ENCODE data around the gene IMMP1L.

Gene IMMP1L

DNA sequence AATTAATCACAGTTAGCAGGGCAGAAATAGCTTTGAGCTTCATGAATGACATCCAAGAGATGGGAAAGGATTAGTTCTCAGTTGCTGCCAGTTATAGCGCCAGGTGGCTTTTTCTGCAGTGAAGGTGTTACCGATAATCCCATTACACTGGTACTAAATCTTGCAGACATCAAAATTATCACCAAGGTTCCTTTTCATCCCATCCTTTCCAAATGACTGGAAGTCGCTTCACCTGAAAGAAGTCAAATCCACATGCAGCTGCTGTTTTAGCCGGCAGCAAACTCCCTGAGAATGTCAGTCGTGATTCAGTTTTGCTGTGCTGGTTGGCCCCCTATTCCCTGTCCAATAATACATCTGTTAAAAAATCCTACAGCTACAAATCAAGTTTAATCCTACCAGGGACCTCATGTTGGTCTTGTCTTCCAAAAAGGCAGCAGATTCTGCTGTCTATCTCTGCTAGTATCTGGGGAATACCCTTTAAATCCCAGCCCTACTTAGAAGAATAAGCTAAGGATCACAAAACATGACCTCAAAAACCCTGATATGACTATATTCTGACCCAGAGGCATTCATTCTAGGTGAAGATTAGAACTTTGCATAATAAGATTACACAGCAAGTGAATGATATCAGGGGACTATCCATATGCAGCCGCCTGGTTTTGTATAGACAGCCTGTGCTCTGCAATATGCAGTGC, 31.7 kb downstream of the IMMP1L start:
- DNase-seq (ENCODE audit: low read depth in 3 of 3, low spot score in 1 of 3), result no peak

DNA sequence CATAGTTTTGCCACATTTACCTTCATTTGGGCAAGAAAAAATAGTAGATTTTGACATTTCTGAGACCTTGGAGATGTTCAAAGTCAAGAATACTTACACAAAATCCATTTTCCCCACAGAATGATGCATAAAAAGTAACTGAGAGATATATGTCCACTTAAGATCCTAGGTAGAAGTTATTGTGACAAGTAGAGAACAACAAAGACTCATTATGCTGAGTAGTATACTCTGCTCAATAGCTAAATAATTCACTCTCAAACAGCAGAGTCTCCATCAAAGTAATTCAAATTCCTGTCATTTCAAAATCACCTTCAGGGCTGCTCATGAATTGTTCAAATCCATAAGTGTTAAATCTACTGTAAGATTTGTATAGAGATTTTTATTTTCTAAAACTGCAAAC, 35.3 kb downstream of the IMMP1L start:
- no peak for DNase-seq (ENCODE audit: low read depth in 3 of 3, low spot score in 1 of 3)

DNA sequence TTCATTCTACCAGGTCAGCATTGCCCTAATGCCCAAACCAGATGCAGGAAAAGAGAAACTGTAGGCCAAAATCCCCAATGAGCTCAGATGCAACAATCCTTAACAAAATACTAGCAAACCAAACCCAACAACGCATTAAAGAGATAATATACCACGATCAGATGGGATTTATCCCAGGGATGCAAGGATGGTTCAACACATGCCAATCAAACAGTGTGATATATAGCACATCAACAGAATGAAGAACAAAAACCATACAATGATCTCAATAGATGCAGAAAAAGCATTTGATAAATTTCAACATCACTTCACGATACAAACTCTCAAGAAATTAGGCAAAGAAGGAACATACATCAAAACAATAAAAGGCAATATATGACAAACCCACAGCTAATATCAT, 45.0 kb downstream of the IMMP1L start:
- DNase-seq (ENCODE audit: low read depth in 3 of 3, low spot score in 1 of 3), result no peak

DNA sequence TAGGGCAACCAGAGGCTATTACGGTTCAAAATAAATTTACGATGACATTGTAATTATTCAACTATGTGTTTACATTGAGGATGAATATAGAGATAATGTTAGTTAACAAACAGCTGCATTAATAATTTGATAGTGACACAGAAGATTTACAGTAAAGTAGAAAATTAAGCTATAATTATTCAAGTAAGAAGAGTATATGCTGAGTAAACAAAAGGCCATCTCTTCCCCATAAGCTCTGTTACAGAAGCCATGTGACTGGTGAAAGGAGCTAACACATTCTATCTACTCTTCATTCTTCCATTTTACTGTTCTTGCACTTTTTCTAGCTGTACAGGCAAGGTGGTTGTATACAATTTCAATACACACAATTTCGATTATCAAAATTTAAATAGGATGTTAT, 54.2 kb downstream of the IMMP1L start:
- DNase-seq (ENCODE audit: low read depth in 3 of 3, low spot score in 1 of 3), result no peak

DNA sequence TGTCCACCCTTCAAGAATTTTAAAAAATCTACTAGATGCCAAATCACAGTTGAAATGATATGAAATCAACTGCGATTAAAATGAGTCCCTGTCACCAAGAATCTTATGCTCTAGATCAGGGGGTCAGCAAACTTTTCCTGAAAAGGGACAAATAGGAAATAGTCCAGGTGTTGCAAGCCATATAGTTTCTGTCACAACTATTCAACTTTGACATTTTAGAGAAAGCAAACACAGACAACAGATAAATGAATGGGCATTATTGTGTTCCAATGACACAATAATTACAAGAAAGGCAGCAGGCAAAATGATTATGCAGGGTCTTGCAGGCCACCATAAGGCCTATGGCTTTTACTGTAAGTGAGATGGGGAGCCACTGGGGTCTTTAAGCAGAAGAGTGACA, 58.6 kb downstream of the IMMP1L start:
- DNase-seq (ENCODE audit: low read depth in 3 of 3, low spot score in 1 of 3), result no peak

DNA sequence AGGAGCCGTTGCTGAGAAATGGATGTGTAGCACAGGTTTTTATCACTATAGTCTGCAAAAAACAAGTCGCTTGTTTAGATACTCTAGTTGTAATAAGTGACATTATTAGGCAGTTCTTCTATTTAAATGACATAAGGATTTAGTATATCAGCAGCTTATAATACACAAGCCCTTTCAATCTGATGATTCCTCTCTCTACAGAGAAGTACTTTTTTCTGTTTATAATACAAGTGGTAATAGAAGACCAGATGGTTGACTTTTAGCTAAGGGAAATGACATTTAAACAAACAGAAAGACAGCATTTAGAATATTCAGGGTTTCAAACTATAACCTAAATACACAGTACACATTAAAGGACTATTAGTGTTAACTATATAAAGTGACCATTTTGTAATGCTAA, 60.4 kb downstream of the IMMP1L start:
- no peak for DNase-seq (ENCODE audit: low read depth in 3 of 3, low spot score in 1 of 3)

DNA sequence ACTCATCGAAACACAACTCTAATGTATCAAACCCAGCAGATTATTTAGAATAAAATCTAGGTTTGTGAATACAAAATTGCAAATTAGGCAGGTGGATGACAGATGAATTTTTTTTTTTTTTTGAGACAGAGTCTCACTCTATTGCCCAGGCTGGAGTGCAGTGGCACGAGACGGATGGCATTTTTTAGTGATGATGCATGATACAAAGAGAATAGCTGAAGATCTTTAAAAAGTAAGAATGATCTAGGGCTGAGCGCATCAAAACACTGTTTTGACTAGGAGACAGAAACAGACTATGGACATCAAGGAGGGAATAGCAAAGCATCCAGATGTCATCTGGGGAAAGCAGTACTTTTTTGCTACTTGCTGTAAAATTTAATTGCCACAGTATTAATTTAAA, 63.8 kb downstream of the IMMP1L start:
- no peak for DNase-seq (ENCODE audit: low read depth in 3 of 3, low spot score in 1 of 3)

DNA sequence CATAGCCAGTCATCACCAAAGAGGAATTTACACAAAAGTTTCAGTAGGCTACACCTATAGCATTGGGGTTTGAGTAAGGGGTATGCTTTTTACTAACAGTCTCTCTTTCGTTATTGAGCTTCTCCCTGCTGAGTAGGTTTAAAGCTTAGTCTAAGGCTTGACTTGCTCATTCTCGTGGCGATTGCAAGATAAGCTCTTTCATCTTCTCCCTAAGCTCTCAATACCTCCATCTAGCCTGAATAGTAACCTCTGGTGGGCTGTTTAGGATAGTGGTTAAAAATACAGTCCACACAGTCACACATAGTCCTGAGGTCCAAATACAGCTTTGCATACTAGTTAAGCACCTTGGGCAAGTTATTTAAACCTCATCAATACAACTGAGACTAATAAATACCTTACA, 65.6 kb downstream of the IMMP1L start:
- DNase-seq (ENCODE audit: low read depth in 3 of 3, low spot score in 1 of 3), result no peak

DNA sequence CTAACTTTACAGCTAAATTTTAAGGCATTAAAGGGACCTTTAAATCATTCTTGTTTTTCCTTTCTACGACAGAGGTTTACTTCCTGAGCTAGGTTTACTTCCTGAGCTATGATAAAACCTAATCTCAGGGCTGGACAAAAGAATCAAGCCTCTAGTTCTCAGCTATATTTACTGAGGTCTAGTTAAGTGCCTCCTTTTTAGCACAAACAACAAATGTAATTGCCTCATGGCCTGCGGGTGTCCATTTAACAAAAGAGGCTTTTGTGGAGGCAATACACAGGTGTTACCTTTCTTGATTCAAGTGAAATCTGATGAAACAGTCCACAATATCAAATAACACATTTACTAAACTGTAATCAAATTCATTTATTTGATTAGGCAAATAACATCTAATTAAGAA, 67.3 kb downstream of the IMMP1L start:
- DNase-seq (ENCODE audit: low read depth in 3 of 3, low spot score in 1 of 3), result no peak

DNA sequence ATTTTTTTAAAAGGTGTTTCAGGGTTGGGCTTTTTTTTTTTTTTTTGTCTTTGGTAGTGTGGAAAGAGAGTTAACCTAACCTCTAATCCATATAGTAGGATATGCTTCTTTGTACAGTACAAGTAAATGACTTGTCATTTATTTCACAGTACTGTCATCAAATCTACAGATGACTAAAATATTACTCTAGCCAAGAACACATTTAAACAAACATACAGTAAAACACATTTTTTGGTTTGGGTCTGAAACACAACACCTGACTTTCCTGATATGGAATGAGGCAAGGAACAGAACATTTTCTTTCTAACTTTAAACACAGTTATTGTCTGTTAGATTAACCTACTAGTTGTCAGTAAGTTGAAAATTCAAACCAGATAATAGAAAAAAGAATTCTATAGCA, 68.1 kb downstream of the IMMP1L start:
- no peak for DNase-seq (ENCODE audit: low read depth in 3 of 3, low spot score in 1 of 3)

DNA sequence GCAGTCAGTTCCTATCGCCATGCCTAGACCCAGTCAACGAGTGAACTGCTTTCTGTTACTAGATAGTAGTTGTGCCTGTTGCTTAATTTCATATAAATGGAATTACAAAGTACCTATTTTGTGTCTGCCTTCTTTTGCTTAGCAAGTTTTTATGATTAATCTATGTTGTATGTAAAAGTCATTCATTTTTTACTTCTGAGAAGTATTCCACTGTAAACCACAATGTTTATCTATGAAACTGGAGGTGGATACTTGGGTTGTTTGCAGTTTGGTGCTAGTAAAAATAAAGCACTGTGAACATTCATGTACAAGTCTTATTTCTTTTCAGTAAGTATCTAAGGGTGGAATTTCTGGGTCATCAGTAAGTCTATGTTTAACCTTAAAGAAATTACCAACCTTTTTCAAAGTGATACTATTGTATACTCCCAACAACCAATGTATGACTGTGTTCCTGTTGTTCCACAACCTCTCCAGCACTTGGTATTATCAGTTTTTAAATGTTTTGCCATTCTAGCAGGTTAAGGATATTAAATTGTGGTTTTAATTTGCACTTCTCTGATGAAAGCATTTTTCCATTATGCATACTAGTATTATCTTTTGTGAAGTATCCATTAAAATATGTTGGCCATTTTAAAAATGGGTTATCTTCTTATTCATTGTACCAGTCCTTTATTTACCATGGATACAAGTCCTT, 71.5 kb downstream of the IMMP1L start:
- DNase-seq (ENCODE audit: low read depth in 3 of 3, low spot score in 1 of 3), result no peak

DNA sequence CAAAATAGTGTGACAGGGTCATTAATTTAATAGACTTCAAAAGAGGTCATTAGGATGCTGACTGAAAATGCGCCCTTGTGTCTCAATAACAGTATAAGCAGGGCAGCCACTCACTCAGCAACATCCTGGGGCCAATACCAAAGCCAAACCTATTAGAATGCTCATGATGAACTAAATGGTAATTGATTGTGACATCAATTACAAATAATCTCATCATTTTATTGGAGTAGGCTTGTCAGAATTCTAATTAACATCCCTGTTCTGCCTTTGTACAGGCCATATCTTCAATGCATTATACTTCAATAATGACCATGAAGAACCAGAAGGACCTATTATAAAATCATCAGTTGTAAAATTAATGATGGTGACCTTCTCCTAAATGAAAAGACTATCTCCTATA, 75.6 kb downstream of the IMMP1L start:
- DNase-seq (ENCODE audit: low read depth in 3 of 3, low spot score in 1 of 3), result no peak

DNA sequence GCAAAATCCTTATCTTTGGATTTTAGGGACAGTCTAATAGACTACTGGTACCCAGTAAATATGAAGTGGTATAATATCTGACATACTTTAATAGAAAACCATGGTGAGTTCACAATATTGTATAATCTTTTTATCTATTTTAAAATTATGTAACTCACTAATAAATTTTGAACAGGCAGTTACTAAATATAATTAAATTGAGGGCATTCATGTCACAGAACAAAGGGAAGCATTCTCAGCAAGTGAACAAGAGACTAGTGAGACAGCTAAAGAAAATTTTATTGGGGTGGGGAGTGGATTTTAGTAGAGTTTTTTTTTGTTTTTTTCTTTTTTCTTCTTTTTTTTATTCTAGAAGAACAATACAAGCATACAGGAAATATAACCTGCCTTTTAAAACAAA, 84.8 kb downstream of the IMMP1L start:
- no peak for DNase-seq (ENCODE audit: low read depth in 3 of 3, low spot score in 1 of 3)

DNA sequence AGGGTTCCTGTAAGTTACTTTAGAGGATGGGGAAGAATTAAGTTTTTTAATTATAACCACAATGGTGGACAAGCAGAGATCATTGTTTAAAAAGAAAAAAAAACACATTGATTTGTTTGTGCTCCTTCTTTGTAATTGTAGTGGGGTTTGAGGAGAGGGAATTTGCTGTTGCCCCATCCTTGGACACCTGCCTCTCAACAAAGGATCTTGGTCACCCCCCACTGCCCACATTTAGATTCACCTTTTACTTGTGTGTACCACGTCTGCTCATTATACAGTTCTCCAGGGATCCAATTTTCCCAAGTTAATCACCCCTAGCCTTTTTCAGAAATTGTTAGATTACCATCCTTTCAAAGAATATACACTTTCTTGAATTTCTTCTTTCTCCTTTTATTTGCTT, 86.7 kb downstream of the IMMP1L start:
- DNase-seq (ENCODE audit: low read depth in 3 of 3, low spot score in 1 of 3), result no peak

DNA sequence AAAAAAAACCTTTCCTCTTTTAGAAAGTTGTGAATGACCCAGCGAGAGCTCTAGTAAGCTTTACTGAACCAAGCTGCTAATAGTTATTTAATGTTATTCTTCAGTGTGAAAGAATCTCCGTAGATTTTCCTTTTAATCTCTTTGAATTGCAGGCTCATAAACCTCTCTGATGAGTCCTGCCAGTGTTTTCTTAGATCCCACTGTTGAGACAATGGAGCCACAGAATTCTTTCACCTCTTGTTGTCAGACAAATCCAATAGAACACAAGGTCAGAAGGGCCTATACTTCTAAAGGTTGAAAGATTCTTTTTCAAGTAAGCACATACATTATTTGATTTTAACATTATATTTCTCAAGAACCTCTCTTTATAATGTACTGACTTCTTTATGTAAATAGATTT, 87.6 kb downstream of the IMMP1L start:
- no peak for DNase-seq (ENCODE audit: low read depth in 3 of 3, low spot score in 1 of 3)

DNA sequence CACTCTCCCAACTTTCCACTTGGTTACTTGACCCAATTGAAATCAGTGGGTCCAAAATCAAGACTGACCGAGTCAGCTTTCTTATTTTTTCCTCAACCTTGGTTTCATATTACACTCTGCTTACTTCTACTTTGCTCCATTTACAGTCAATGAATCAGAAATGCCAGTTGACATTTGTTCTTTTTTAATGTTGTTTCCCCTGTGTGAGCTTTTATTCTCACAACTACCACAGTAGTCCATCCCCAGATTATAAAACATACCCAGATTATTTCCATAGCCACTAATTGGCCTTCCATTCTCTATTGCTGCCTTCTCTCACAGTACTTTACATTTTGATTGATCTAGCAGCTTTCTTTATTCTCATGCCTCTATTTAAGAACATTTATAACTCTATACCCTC, 89.8 kb downstream of the IMMP1L start:
- DNase-seq (ENCODE audit: low read depth in 3 of 3, low spot score in 1 of 3), result no peak

DNA sequence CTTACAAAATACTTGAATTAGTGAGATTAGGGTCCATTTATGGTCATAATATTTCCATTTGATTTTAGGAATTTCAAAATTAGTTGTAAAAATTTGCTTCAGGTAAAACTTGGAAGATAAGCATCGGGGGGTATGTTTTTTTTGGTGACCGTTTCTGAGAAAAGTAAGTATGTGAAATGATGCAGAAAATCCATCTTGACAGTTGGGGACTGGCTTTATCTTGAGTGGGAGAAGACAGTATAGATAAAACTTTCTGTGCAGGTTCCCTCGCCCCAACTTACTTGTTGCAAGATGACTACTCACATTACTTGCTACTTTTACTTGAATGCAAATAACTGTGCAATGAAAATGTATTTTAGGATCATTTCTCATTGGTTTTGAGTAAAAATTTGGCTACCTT, 90.3 kb downstream of the IMMP1L start:
- no peak for DNase-seq (ENCODE audit: low read depth in 3 of 3, low spot score in 1 of 3)

DNA sequence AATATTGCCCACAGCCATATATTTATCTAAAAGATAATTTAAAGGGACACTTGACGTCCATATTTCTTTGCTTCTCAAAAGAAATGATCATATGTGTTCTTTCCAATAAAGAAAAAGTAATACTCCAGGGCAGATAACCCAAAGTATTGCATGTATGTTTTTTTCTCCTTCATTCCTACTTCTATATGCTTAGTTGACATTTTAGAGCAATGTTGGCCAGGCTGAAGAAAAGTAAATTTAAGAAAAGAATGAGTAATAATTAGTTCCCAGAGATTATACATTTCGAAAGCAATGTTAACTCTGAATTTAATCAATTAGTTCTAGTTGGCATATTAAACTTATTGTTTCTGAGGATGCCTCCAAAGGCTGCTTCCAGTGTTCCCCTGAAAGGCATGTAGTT, 91.6 kb downstream of the IMMP1L start:
- no peak for DNase-seq (ENCODE audit: low read depth in 3 of 3, low spot score in 1 of 3)

DNA sequence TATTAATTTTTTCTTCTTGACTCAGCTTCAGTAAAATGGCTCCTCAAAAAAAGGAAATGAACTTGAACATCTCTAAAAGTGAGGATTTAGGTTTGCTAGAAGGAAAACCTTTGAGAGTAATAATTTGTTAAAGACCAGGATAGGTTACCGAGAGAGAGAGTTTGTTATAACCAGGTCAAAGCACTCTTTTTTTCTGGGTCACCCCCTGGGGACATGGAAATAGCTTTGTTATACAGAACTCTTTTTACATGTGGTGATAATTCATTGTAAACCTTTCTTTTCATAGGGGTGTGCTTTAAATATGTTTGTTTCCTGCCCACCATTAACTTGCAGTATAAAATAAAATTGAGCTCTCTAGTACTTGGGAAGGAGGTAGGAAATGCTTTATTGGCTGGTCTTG, 92.1 kb downstream of the IMMP1L start:
- no peak for DNase-seq (ENCODE audit: low read depth in 3 of 3, low spot score in 1 of 3)

DNA sequence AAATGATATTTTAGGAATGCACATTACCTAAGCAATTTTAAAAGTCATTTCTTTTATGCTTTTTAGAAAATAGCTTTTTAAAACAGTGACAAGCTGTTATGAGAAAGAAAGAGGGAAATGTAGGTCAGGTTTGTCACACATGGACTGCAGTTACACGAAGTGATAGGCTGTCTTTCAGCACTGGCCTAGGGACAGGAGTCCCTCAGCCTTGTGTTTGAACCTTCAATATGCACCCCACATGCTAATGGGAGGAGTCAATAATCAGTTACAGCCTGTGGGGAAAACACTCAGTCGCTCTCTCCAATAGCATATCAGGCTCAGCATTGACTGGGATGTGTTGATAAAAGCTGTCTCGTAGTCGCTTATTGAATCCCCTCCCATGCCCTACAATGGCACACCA, 94.0 kb downstream of the IMMP1L start:
- no peak for DNase-seq (ENCODE audit: low read depth in 3 of 3, low spot score in 1 of 3)

DNA sequence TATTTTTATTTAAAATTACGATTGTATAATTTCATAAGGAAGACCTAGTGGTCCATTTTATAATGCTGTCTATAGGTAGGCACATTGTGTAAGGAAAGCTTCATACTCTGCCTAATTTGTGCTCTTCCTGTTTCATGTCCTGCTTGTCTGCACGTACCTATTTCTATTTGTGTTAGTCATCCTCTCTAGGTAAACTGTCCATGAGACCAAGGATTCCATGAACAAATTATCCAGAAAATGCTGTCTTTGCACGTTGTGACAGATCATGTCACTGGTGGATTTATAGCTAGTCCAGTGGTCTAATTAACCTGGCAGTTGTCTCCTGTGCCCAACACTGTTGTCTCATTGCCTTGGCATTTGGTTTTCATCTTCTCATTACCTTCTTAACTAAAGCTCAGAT, 95.1 kb downstream of the IMMP1L start:
- no peak for DNase-seq (ENCODE audit: low read depth in 3 of 3, low spot score in 1 of 3)

DNA sequence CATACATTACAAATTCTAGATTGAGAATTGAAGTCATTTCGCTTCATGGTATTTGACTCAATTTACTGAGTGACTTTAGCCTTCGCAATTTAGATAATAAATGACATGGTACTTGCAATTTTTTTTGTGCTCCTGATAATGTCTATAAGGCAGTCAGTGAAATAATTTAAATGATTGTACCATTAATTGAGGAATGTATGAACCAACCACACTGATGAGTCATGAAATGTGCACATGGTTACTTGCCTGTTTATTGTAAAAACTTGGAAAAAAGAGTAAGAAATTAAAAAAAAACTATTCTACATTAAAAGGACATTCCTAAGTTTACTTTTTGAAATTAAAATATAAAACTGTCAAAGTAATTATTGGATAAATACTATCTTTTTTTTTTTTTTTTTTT, 96.5 kb downstream of the IMMP1L start:
- DNase-seq (ENCODE audit: low read depth in 3 of 3, low spot score in 1 of 3), result no peak

DNA sequence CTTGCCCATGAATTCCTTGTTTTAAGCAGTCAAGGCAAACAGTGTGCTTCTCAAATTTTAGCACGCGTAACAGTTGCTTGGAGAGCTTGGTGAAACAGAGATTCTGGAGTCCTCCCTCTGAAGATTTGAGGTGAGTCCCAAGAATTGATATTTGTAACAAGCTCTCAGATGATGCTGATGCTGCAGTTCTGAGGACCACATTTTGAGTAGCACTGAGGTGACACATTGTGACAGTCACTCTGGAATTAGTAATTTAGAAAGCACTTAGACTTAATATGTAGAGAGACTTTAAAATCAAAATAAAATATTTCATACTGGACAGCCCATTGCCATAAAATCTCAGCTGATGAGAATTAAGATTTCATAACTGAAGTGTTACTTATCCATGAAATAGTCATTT, 101.2 kb downstream of the IMMP1L start:
- no peak for DNase-seq (ENCODE audit: low read depth in 3 of 3, low spot score in 1 of 3)
